ENCODE results near the gene FAM221A. TPM values are rescaled to one million over a fixed set of nuclear protein-coding genes. Genes with fewer than 3 reads are reported as not detected.
A peak's percentile ranks its signal among the peaks of the same experiment; 100 is the strongest.

FAM221A gene
- total RNA-seq, 1 experiment from 2014 or later, result 15.0 TPM

DNA sequence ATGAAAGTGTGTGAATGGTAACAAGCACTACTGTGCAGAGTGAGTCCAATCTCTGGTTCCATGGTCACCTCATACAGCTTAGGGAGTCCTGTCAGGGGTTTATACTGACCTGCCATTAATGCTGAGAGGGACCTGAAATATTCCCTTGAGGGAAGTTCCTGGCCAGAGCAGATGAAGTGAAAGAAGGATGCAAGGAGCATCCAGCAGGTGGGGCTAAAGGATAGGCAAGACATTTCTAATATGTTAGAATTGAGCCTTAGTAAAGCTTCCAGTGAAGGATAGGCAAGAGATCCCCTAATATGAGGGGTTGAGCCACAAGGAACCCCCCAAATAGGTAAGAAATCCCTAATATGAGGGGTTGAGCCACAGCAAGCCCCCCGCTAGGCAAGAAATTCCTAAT is 25.5 kb upstream of the FAM221A start:
- no peaks in the 10 kb centered on the region for H4K20me1 ChIP-seq (ENCODE audit: control insufficient read depth, insufficient read depth, insufficient read length)
- Mint-ChIP-seq H3K4me1 (peaks cover 0 to 4% of the 10 kb centered on the region in 2 experiments; a peak in 1 of 4 replicates), H3K9me3 (peaks cover 21 to 26% of the 10 kb centered on the region in 2 experiments), H3K36me3 (ENCODE audit: insufficient read depth in 1 of 3, low read depth in 3 of 3) (peaks cover 10 to 20% (median 14%) of the 10 kb centered on the region in 3 experiments), H3K27me3 (ENCODE audit: low read depth) (no peaks in the 10 kb centered on the region), H3K4me3 (no peak overlapping the region), H3K27ac (no peak overlapping the region; a peak in 2 of 7 replicates)
- no peak overlapping the region for H2BK5ac ChIP-seq (ENCODE audit: insufficient read length, low read length)
- peaks cover 14% of the 10 kb centered on the region for H3K9me3 ChIP-seq (ENCODE audit: control insufficient read depth, low read depth, low read length)
- no peak overlapping the region for H3T11ph ChIP-seq (ENCODE audit: low read length)
- TF ChIP-seq, protein P1, sequence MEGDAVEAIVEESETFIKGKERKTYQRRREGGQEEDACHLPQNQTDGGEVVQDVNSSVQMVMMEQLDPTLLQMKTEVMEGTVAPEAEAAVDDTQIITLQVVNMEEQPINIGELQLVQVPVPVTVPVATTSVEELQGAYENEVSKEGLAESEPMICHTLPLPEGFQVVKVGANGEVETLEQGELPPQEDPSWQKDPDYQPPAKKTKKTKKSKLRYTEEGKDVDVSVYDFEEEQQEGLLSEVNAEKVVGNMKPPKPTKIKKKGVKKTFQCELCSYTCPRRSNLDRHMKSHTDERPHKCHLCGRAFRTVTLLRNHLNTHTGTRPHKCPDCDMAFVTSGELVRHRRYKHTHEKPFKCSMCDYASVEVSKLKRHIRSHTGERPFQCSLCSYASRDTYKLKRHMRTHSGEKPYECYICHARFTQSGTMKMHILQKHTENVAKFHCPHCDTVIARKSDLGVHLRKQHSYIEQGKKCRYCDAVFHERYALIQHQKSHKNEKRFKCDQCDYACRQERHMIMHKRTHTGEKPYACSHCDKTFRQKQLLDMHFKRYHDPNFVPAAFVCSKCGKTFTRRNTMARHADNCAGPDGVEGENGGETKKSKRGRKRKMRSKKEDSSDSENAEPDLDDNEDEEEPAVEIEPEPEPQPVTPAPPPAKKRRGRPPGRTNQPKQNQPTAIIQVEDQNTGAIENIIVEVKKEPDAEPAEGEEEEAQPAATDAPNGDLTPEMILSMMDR (conservative IDR thresholded peaks at IDR 0.05), result peak; percentile 75
- H3K79me2 ChIP-seq (ENCODE audit: insufficient read depth, low read length), result no peaks in the 10 kb centered on the region
- H3K23me2 ChIP-seq (ENCODE audit: insufficient read length, low read depth, low read length, poor library complexity, severe bottlenecking), result no peaks in the 10 kb centered on the region
- no CpG with 5 or more reads among the region's 1 CpG for WGBS (ENCODE audit: extremely low coverage, insufficient read length, low lambda C conversion rate)
- no peak overlapping the region for H3K14ac ChIP-seq (ENCODE audit: insufficient read depth, low read length)
- no peak overlapping the region for H3K23ac ChIP-seq (ENCODE audit: insufficient read length, low read depth, low read length)
- no peak overlapping the region for H2BK12ac ChIP-seq (ENCODE audit: insufficient read length, low read depth, low read length)
- no peak overlapping the region for H2AFZ ChIP-seq (ENCODE audit: low read length)
- no peak overlapping the region for H3K18ac ChIP-seq (ENCODE audit: insufficient read length, low read depth, low read length)
- H3K9ac ChIP-seq (ENCODE audit: extremely low read depth, insufficient read length, low read length), result no peak overlapping the region
- H3K4me1 ChIP-seq (ENCODE audit: insufficient read depth, low read length), result no peaks in the 10 kb centered on the region
- no peak overlapping the region for H4K5ac ChIP-seq (ENCODE audit: insufficient read length, low read depth, low read length)
- H3K4me2 ChIP-seq (ENCODE audit: insufficient read depth, insufficient read length, low read length), result no peak overlapping the region
- H2AK5ac ChIP-seq (ENCODE audit: insufficient read length, low read length), result no peak overlapping the region
- no peak overlapping the region for H4K8ac ChIP-seq (replicated peaks; ENCODE audit: insufficient read length, low read depth, low read length)
- peak; percentile 65 for DNase-seq
- H3K79me1 ChIP-seq (ENCODE audit: insufficient read depth, low read depth, low read length, poor library complexity, severe bottlenecking), result no peaks in the 10 kb centered on the region
- no peak overlapping the region for H2BK15ac ChIP-seq (ENCODE audit: low read depth, low read length)
- no peaks in the 10 kb centered on the region for H3K27me3 ChIP-seq (ENCODE audit: insufficient read depth, low read length)
- H3K4ac ChIP-seq (ENCODE audit: low read depth, low read length), result no peak overlapping the region
- H3K27ac ChIP-seq (ENCODE audit: insufficient read length, low read depth, low read length), result no peak overlapping the region
- no peak overlapping the region for H2BK20ac ChIP-seq (ENCODE audit: low read depth, low read length, poor library complexity, severe bottlenecking)
- no peak overlapping the region for H3K56ac ChIP-seq (ENCODE audit: insufficient read length, low read depth, low read length)
- H2BK120ac ChIP-seq (ENCODE audit: low read depth, low read length, poor library complexity, severe bottlenecking), result no peak overlapping the region
- H4K91ac ChIP-seq (ENCODE audit: insufficient read length, low read depth, low read length), result no peak overlapping the region

Measured in H9 (cell line).